ENCODE data around the gene TNNI3K. TPM values are rescaled to one million over a fixed set of nuclear protein-coding genes. Genes with fewer than 3 reads are reported as not detected.

Gene TNNI3K
- total and polyA plus RNA-seq, 12 donors, result 11.7 to 162 (median 95.6) TPM

DNA sequence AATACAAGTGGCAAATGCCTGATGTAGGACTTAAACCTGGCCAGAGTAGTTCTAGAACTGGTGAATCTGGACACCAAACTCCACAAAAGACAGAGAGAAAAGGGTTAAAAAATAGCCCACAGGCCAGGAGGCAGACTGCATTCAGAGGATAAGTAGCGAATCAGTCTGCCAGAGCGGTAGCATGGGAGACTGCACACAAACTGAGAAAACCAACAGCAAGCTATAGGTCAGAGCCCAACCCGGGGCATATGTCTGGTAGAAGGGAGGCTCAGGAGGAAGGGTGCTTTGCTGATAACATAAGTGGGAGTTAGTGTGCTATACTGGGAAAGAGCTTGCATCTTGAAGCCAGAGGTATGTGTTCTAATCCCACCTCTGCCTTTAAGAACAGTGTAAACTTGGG, 273.3 kb downstream of the TNNI3K start:
- no peaks in the 10 kb centered on the region for H3K9me3 ChIP-seq
- DNase-seq, result no peak
- no peak for ATAC-seq
- peaks cover 0 to 11% (median 0%) of the 10 kb centered on the region in 9 donors for H3K4me1 ChIP-seq
- no peaks in the 10 kb centered on the region for H3K36me3 ChIP-seq
- no peaks in the 10 kb centered on the region for H3K27me3 ChIP-seq
- 20 to 21% methylated on average over 3 of the region's 3 CpGs for WGBS, 2 donors
- no peak overlapping the region for H3K4me3 ChIP-seq
- no peak overlapping the region for H3K27ac ChIP-seq
- intact Hi-C loops (cut with DNase I), result no loop called here
- TF ChIP-seq, protein P1, sequence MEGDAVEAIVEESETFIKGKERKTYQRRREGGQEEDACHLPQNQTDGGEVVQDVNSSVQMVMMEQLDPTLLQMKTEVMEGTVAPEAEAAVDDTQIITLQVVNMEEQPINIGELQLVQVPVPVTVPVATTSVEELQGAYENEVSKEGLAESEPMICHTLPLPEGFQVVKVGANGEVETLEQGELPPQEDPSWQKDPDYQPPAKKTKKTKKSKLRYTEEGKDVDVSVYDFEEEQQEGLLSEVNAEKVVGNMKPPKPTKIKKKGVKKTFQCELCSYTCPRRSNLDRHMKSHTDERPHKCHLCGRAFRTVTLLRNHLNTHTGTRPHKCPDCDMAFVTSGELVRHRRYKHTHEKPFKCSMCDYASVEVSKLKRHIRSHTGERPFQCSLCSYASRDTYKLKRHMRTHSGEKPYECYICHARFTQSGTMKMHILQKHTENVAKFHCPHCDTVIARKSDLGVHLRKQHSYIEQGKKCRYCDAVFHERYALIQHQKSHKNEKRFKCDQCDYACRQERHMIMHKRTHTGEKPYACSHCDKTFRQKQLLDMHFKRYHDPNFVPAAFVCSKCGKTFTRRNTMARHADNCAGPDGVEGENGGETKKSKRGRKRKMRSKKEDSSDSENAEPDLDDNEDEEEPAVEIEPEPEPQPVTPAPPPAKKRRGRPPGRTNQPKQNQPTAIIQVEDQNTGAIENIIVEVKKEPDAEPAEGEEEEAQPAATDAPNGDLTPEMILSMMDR (IDR thresholded peaks at IDR 0.05), result no peak

DNA sequence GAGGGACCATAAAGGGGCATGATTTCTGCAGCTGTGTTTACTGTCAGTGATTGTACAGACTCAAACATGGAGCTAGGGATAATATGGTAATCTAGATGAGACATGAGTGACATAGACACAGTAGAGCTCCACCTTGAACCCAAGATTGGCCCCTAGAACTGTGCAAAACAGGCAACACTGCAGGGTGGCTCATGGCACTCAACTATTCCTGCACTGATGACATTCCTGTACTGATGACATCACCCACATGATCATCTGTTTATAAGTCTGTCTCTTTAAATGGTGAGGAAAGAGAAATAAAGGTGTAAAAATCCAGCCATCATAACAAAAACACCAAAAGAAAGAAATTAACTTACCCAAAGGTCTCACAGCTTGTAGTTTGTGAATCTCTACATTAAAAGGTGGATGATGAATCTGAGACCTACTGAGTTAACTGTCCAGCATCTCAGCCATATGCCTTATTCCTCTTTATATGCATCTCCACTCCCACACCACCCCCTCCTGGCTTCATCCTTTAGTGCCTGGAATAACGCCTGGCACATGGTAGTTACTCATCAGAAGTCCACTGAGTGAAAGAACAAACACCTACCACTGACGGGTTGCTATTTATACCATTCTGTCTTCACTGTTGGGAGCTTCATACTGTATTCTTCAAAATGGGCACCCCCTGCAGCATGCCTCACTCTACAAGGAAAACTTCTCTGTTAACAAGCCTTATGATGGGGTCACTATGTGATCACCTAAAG, 277.2 kb downstream of the TNNI3K start, which contains the start of gene LRRC53:
Gene LRRC53, minus strand, starts transcription at position 442 of the 746 bp plus-strand sequence. CDS start 29,262 bp downstream, outside the sequence.
- TF ChIP-seq, protein P1 (IDR thresholded peaks at IDR 0.05), result peak in 3 of 9 donors; percentile 20 to 25 (median 24)
- Histone ChIP-seq H3K27me3 (no peaks in the 10 kb centered on the region), H3K4me1 (peaks cover 0 to 7% (median 0%) of the 10 kb centered on the region in 9 donors), H3K9me3 (no peaks in the 10 kb centered on the region), H3K27ac (peak within 1 kb of the TSS in 1 of 10 donors; percentile 13), H3K4me3 (no peak within 1 kb of the TSS), H3K36me3 (no peaks in the 10 kb centered on the region)
- ATAC-seq (peak; percentile 48 to 90 (median 80)), DNase-seq (peak in 1 of 2 donors; percentile 13)
- 36 to 38% methylated on average over 2 of the region's 2 CpGs for WGBS, 2 donors
- intact Hi-C loops (cut with DNase I), result no loop called here

DNA sequence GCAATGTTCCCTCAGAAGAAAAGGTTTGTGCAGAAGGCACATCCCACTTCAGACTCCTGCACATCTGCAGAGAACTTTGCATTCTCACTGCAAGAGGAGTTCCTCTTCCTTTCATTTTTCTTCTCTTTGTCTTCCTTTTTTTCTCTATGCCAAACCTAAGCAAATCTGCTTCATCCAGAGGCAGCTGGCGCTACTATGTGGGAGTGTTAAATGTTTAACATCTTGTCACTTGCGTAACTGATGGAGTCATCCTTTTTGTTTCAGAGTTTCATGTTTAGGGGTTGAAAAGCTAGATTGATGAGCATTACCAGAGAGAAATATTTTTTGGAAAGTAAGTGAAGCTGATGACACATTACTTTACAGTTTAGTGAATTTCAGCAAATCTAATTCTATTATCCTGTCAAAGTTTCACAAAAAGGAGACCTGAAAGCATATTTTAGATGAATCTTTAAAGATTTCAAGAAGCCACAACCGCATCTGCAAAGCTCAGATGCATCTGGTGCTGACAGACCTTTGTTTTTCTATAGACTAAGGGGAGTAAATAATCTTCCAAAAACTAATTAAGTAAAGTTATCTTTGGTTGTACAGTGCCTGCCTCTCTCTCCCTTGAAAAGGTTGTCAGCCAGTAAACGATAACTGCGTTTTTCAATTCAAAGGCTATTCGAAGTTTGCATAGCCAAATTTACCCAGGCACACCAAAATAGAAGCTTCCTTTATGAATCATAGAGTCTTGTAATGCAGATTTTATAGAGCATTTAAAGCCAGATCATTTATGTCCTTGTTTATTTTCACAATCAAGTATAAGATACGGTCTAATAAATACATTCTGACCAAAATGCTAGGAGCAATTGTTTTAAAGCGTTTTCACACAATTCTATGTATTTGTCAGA, 278.5 kb downstream of the TNNI3K start:
- intact Hi-C loops (cut with DNase I), result no loop called here
- H3K27me3 ChIP-seq, result no peaks in the 10 kb centered on the region
- TF ChIP-seq, protein P1 (IDR thresholded peaks at IDR 0.05), result no peak
- no peak overlapping the region for H3K4me3 ChIP-seq
- DNase-seq (no peak), ATAC-seq (no peak)
- H3K9me3 ChIP-seq, result no peaks in the 10 kb centered on the region
- H3K36me3 ChIP-seq, result no peaks in the 10 kb centered on the region
- WGBS, 2 donors, result 69 to 75% methylated on average over 8 of the region's 8 CpGs
- H3K4me1 ChIP-seq, result peaks cover 0 to 7% (median 0%) of the 10 kb centered on the region in 9 donors
- no peak overlapping the region for H3K27ac ChIP-seq

DNA sequence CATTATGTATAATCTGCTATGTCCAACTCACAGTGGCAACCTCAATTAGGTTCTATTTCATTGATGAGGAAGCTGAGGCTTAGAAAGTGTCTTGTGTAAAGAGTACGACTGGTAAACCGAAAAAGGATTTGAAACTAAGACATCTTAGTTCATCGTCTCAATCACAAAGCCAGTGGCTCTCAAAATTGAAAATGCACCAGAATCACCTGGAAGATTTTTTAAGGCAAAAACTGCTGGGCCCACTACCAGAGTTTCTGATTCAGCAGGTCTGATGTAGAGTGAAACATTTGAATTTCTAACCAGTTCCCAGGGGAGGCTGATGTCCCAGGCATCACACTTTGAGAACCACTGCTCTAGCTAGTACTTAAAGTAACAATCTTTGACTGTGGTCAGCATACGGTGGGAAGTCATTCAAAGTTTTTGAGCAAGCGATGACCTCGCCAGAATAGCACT, 282.4 kb downstream of the TNNI3K start:
- WGBS, 2 donors, result 80 to 84% methylated on average over 6 of the region's 6 CpGs
- peaks cover 0 to 4% (median 0%) of the 10 kb centered on the region in 9 donors for H3K4me1 ChIP-seq
- intact Hi-C loops (cut with DNase I), result no loop called here

More for the DNA sequence above, 282.4 kb downstream of the TNNI3K start:
- Histone ChIP-seq H3K4me3 (no peak overlapping the region), H3K27ac (no peak overlapping the region), H3K27me3 (no peaks in the 10 kb centered on the region), H3K9me3 (no peaks in the 10 kb centered on the region), H3K36me3 (no peaks in the 10 kb centered on the region)
- DNase-seq (no peak), ATAC-seq (no peak)
- TF ChIP-seq, protein P1 (IDR thresholded peaks at IDR 0.05), result no peak

All from heart right ventricle (tissue), 16 donors.